GM19468 (cell line): ENCODE measurements around the gene SOX6.

Experiments used
- ATAC-seq: cut with Tn5 transposase; IDR thresholded peaks from one replicate; pipeline ENCODE4 v1.9.1; 2021; ENCODE audit warnings: mild to moderate bottlenecking, moderate library complexity, moderate number of reproducible peaks; ENCODE audit not compliant: unreplicated experiment; ENCODE audit errors: extremely low read depth

The SOX6 gene

DNA sequence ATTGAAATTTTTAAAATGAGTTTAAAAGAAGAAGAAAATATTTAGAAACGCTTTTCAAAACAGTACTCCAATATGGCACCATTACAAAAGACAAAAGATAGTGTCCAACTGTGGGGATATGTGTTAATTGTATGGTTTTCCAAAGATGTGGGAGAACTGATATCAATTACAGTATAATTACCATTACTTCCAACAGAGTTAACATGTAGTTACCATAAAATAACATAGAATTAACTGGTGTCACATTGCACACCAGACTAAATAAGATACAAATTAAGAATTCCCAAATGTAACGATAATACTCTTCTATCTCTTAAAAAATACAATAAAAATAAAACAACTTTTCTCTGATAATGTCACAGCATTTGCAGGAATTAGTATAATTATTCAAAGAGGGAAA, 329.5 kb downstream of the SOX6 start:
- ATAC-seq = no peak

DNA sequence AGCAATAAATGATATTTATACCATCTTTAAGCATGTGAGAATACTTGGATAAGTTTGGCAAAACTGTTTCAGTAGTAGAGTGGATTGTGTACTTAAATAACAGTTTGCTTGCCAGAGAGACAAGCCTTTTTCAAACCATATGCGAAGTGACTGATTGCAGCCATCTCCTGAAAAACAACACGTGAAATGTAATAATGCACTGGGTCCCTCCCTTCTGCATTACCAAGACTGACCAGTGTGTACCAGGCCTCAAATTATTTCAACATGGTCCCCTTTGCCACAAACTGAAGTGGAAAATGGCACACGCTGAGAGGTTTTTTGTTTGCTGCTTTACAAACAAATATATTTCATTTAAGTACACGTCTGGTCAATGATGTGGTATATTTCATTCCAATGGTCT, 337.4 kb downstream of the SOX6 start:
- ATAC-seq = no peak

- no peak for ATAC-seq
Measured at GRCh38 chr11:16016468-16016829, 339.9 kb downstream of the SOX6 start.

- ATAC-seq = no peak
Measured at GRCh38 chr11:16015741-16016467, 340.4 kb downstream of the SOX6 start.

DNA sequence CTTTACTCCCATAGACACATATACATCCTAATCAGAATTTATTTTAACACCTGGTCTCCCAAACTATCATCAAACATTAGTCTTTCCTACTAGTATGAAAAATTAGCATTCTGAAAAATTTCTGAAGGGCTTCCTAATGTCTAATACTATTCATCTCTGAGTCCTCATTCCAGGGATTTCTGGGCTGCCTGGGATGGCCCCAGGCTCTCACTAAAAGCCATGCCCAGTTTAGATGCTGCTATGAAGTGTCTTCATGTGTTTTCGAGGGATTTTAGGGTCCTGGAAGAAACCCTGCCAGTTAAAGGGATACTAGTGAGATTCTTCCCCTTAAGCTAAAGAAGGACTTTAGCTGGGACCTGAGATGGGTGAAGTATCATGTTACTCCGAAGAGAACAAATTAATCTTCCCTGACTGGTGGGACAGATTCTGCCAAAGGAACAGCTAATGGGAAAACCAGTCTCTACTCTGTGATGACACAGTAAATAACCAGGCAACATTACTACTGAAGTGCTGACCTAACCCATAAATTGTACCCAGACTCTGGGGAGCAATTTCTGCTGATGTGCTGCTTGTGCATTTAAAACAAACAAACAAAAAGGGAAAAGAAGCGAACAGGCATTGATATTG, 342.6 kb downstream of the SOX6 start:
- ATAC-seq = no peak

DNA sequence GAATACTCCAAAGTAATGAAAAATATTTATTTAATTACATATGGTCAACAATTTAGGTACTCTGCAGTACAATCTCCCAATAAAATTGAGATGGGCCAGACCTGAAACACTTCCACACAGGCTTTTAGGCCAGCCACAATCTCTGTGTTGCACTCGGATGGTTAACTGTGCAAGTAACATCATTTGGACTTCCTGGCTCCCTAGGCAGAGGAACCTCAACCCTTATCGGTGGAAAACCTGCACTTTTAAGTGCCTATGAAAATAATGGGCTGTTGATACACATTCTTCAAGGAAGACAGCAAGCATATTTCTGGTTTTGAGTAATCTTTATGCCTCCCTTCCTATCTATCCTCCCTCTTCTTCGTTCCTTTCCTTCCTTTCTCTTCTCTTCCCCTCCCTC, 343.1 kb downstream of the SOX6 start:
- no peak for ATAC-seq

DNA sequence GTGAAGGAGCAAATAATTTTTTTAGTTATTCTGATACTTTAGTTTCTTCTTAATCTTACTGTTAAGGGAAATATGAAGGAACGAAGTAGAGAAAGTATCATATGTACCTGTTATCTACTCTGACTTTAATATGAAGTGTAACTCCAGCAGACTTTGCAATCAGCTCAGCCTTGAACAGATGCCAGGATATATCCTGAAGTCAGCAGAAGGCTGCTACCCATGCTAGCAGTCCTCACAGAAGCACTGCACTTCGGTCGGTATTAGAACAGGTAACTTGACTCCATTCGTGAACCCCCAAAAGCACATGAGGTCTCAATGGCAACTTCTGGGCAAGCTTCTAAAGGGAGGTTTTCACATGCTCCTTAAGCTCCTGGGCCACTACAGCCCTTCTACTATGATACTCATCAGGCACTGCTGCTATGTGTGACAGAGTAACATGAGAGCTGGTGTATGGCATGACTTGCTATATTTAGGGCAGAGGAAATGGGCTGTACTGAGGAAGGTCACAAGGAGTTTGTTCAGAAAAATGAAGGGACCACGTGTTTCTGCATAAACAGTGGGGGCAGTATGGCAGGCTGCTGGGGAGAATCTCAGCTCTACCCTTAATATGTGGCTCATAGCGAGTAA, 344.1 kb downstream of the SOX6 start:
- no peak for ATAC-seq

DNA sequence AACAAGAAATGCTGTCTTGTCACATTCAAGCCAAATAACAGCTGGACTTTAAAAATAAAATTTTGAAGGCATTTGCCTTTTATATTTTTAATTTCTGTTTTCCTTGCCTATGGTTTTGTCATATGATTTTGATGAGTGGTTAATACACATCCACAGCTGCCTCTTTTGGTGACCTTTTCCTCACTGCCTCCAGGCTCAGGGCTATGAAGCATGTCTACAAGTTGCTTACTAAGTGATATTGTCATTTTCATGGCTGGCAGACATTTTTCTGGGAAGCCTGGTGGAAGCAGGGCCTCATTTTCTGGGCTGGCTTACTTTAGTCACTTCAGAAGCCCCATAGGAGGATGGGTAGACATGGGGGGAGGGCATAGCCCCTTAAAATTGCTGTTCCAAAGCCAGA, 344.9 kb downstream of the SOX6 start:
- ATAC-seq = no peak

GRCh38 chr11:16009021-16009420, 347.3 kb downstream of the SOX6 start:
- no peak for ATAC-seq

DNA sequence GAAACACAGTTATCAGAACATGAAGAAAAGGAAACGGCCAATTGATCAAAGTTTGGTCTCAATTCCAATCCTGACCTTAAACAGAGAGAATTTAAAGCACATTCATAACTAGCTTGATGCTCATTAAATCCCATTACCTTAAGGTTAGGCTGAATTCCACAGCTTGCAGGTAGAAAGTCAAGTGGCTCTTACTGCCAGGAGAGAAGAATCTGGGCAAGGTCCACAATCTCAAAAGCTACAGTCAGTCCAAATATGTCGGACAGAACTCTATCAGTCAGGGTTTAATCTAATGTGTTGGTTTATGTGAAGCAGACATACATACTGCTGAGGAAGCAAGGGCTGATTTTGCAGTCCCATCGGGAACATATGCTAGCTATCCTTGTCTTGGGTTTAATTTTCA, 348.8 kb downstream of the SOX6 start:
- no peak for ATAC-seq

DNA sequence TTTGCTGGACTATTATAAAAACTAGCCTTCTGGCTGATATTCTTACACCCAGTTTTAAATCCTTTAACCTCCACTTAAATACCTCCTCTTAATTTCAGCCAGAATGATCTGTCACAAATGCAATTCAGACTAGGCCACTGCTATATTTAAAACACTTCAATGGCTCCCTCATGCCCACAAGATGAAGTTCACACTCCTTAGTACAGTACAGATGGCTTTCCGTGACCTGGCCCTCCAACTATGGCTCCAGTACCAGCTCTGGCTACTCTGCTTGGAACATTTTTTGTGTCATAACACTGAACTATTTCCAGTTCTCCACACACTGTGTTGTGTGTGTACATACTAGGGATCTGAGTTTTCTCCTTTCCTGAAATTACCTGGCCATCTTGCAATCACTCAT, 353.4 kb downstream of the SOX6 start:
- no peak for ATAC-seq

GRCh38 chr11:16001899-16002426, 354.4 kb downstream of the SOX6 start:
- no peak for ATAC-seq

DNA sequence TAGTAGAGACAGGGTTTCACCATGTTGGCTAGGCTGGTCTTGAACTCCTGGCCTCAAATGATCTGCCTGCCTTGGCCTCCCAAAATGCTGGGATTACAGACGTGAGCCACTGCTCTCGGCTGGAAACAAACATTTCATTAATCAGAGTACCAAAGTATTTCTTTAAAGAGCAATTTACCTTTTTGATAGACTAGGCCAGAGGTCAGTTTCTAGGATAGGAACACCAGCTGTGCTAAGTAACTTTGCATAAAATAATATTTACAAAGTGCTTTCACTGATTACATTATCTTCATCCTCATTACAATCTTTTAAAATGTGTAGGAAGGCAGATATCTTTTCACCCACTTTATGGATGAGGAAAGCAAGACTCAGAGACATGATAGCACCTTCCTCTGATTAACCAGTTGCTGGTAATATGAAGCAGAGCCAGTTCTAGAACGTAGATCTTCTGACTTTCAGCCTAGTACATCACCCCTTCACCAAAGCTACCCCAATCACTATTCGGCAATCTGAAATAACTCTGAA, 355.2 kb downstream of the SOX6 start:
- no peak for ATAC-seq

DNA sequence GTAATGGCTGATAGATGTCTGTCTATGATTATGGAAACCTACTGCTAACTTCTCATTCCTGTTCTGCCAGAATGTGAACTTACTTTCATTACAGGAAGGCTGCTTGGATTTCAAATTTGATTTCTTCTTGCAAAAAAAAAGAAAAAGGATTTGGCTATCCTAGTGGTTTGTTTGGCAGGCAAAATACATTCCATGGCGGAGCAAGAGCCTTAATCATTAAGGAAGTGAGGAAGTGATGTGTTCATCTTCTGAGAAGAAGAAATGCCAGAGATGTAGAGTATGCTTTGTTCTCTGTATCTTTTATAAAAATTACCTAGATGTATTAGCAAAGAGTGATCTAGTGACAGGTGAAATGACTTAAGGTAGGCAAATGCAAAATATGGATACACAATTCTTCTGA, 356.3 kb downstream of the SOX6 start:
- no peak for ATAC-seq

DNA sequence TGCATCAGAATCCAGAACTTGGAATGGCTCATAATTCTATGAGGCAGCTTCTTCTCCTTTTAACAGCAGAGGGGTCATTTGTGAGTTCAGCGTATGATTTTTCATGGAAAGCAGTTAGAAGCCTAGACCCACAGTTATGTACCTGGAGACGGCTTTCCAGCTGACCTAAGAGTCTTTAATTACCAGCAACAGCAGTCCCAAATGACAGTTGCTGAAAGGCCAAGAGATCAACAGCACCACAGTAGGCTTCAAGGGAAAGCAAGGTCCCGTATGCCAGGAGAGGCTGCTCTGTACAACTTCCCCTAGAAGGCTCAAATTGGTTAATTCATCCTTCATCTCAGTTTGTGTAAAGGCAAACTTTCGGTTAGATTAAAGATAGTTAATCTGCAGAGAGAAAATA, 363.0 kb downstream of the SOX6 start:
- ATAC-seq = no peak

DNA sequence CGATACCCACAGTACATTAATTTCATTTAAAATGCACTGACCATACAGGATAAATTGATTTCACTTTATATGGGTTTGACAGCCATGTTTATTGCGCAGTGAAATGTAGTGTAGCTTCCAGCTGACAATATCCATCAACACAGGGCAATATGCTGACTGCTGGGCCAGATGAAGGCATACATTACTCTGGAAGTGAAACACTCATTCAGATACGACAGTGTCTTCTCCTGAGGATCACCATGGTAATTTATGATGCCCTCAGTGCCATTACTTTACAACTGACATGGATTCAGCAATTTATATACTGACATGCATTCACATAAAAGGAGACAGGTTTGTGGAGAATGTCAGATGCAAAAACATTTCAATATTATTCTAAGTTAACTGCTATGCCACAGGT, 365.1 kb downstream of the SOX6 start:
- no peak for ATAC-seq

GRCh38 chr11:15989685-15990084, 366.7 kb downstream of the SOX6 start:
- no peak for ATAC-seq

GRCh38 chr11:15988693-15989231, 367.6 kb downstream of the SOX6 start:
- ATAC-seq = no peak

GRCh38 chr11:15988016-15988550, 368.3 kb downstream of the SOX6 start:
- ATAC-seq = no peak

DNA sequence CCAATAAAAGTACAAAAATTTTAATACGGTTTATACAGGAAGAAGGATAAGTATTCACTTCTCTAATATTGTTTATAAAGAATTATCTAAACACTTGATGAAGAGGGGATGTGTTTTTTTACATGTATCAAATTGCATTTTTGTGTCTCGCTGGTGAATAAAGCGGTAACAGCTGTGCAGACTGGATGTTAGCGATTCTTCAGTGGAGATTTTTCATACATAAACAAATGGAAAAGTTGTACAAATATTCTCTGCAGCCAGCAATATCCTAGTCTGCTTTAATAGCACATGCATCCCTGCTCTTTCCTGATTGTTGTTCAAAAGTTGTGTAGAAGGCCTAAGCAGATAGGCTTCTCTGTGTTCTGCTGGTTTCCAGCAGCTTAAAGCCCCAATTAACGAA, 369.3 kb downstream of the SOX6 start:
- no peak for ATAC-seq

DNA sequence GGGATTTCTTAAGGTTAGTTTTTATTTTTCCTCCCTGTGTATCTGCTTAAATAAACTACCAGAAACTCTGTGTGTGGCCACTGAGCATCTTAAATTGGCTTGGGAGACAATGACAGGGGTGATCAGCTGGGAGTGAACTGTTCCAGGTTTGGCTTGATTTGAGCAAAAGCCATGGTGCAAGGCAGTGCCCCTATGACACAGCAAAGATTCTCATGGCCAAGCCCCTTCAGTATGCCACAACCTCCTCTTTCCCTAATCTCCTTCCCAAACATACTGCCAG, 370.5 kb downstream of the SOX6 start:
- ATAC-seq = no peak
